Liver (tissue), 9 donors: ENCODE measurements around the gene PCDH1. TPM values are rescaled to one million over a fixed set of nuclear protein-coding genes. Genes with fewer than 3 reads are reported as not detected.

Experiments used
- DNase-seq: peaks from one replicate; pipeline ENCODE4 v3.0.0-alpha.2; 2017; ENCODE audit warnings: low spot score
- H3K27ac ChIP-seq, 2 donors: one replicate each; pipeline ENCODE4 v1.7.0; 2013; ENCODE audit warnings: inconsistent platforms in 2 of 2, low read length in 2 of 2, control low read depth in 1 of 2, low read depth in 1 of 2, mild to moderate bottlenecking in 1 of 2
- H3K27me3 ChIP-seq, 4 donors: one replicate each; pipeline versions ENCODE4 v1.6.1 to v1.7.0; 2013; ENCODE audit warnings: low read length in 3 of 4, inconsistent platforms in 1 of 4, mild to moderate bottlenecking in 1 of 4, moderate library complexity in 1 of 4; ENCODE audit not compliant: control insufficient read depth in 4 of 4, insufficient read depth in 4 of 4
- H3K36me3 ChIP-seq, 4 donors: one replicate each; pipeline versions ENCODE4 v1.6.1 to v1.7.0; 2013; ENCODE audit warnings: low read length in 3 of 4, mild to moderate bottlenecking in 3 of 4, low read depth in 1 of 4, moderate library complexity in 1 of 4; ENCODE audit not compliant: control insufficient read depth in 4 of 4, insufficient read depth in 3 of 4
- H3K4me1 ChIP-seq, 4 donors: one replicate each; pipeline versions ENCODE4 v1.6.1 to v1.7.0; 2013; ENCODE audit warnings: low read length in 3 of 4, mild to moderate bottlenecking in 3 of 4, moderate library complexity in 1 of 4; ENCODE audit not compliant: control insufficient read depth in 4 of 4, insufficient read depth in 4 of 4
- H3K4me3 ChIP-seq, 3 donors: one replicate each; pipeline versions ENCODE4 v1.6.1 to v1.7.0; 2013; ENCODE audit warnings: low read length in 3 of 3, control low read depth in 1 of 3, low read depth in 1 of 3, mild to moderate bottlenecking in 1 of 3
- H3K9ac ChIP-seq, 2 donors: one replicate each; pipeline ENCODE4 v1.7.0; 2013; ENCODE audit warnings: low read length in 2 of 2, mild to moderate bottlenecking in 2 of 2, moderate library complexity in 2 of 2, control low read depth in 1 of 2, low read depth in 1 of 2
- H3K9me3 ChIP-seq, 4 donors: one replicate each; pipeline versions ENCODE4 v1.6.1 to v1.7.0; 2013; ENCODE audit warnings: low read length in 3 of 4; ENCODE audit not compliant: control insufficient read depth in 4 of 4
- ATF3 ChIP-seq: IDR thresholded peaks from 2 replicates; pipeline ENCODE4 v1.6.1; 2016; ENCODE audit warnings: antibody characterized with exemption
- CTCF ChIP-seq: fragments of 150-350 bp; IDR thresholded peaks from 2 replicates; pipeline ENCODE4 v1.5.1; 2017; ENCODE audit warnings: improper control_type of control experiment, low read depth, low read length; ENCODE audit not compliant: missing input control
- EGR1 ChIP-seq, 2 donors: IDR thresholded peaks; 2 replicates each; pipeline ENCODE4 v1.6.1; 2016 to 2018; ENCODE audit warnings: antibody characterized with exemption in 2 of 2, low read depth in 2 of 2
- FOXA1 ChIP-seq: IDR thresholded peaks from 2 replicates; pipeline ENCODE4 v1.6.1; 2016; ENCODE audit warnings: antibody characterized with exemption
- FOXA2 ChIP-seq: IDR thresholded peaks from 2 replicates; pipeline ENCODE4 v1.6.1; 2016; ENCODE audit warnings: antibody characterized with exemption
- GABPA ChIP-seq, 2 donors: IDR thresholded peaks in 1 of 2; conservative IDR thresholded peaks in 1 of 2; 2 replicates each; pipeline ENCODE4 v1.6.1; 2016; ENCODE audit warnings: antibody characterized with exemption in 2 of 2, mild to moderate bottlenecking in 1 of 2, moderate library complexity in 1 of 2
- HNF4A ChIP-seq, 2 donors: conservative IDR thresholded peaks; 2 replicates each; pipeline ENCODE4 v1.6.1; 2016; ENCODE audit warnings: antibody characterized with exemption in 2 of 2, mild to moderate bottlenecking in 2 of 2
- HNF4G ChIP-seq: IDR thresholded peaks from 2 replicates; pipeline ENCODE4 v1.6.1; 2016; ENCODE audit warnings: antibody characterized with exemption
- JUND ChIP-seq, 2 donors: IDR thresholded peaks; 2 replicates each; pipeline ENCODE4 v1.6.1; 2016; ENCODE audit warnings: antibody characterized with exemption in 2 of 2
- MAX ChIP-seq: IDR thresholded peaks from 2 replicates; pipeline ENCODE4 v1.6.1; 2016; ENCODE audit warnings: antibody characterized with exemption
- NR2F2 ChIP-seq: IDR thresholded peaks from 2 replicates; pipeline ENCODE4 v1.6.1; 2016; ENCODE audit warnings: antibody characterized with exemption
- RAD21 ChIP-seq, 2 donors: IDR thresholded peaks; 2 replicates each; pipeline ENCODE4 v1.6.1; 2016; ENCODE audit warnings: antibody characterized with exemption in 2 of 2, mild to moderate bottlenecking in 2 of 2
- REST ChIP-seq: IDR thresholded peaks from 2 replicates; pipeline ENCODE4 v1.6.1; 2016; ENCODE audit warnings: antibody characterized with exemption, mild to moderate bottlenecking
- RXRA ChIP-seq, 2 donors: IDR thresholded peaks; 2 replicates each; pipeline ENCODE4 v1.6.1; 2017 to 2018; ENCODE audit warnings: antibody characterized with exemption in 2 of 2, mild to moderate bottlenecking in 1 of 2
- SP1 ChIP-seq: IDR thresholded peaks from 2 replicates; pipeline ENCODE4 v1.6.1; 2018; ENCODE audit warnings: antibody characterized with exemption, mild to moderate bottlenecking
- TAF1 ChIP-seq: conservative IDR thresholded peaks from 2 replicates; pipeline ENCODE4 v1.6.1; 2016; ENCODE audit warnings: antibody characterized with exemption, mild to moderate bottlenecking
- YY1 ChIP-seq: IDR thresholded peaks from 2 replicates; pipeline ENCODE4 v1.6.1; 2016; ENCODE audit warnings: antibody characterized with exemption, mild to moderate bottlenecking
- ZBTB33 ChIP-seq: IDR thresholded peaks from 2 replicates; pipeline ENCODE4 v1.6.1; 2016; ENCODE audit warnings: antibody characterized with exemption
- WGBS: extraction: QIAGEN DNeasy Blood & Tissue Kit; methylation state at CpG from one replicate; pipeline ENCODE4 v1.1.7; 2013; 5-methylcytosine and 5-hydroxymethylcytosine counted together
- polyA plus RNA-seq, 2 donors: library from polyadenylated mRNA; stranded (reverse) in 1 of 2; unstranded in 1 of 2; fragments of 200-250 nt in 1 of 2; fragments of >200 nt in 1 of 2; fragmentation: Nextera tagmentation in 1 of 2; extraction: Ambion mirVana in 1 of 2; gene quantifications; one replicate each; pipeline versions ENCODE4 v1.2.1 to v1.2.3, GENCODE V29; 2013 to 2015
- total RNA-seq, 2 donors: library from RNA; depleted of rRNA; stranded (reverse); fragments of >200 nt; gene quantifications; one replicate each; pipeline ENCODE4 v1.2.3, GENCODE V29; 2014
- donor health status: healthy.
- donor health status: healthy.
- donor health status: healthy.
- donor health status: healthy.
- donor health status: healthy.

The PCDH1 gene
- total and polyA plus RNA-seq, 4 donors, result 9.3 to 52.8 (median 15.0) TPM

GRCh38 chr5:141869040-141869439 is 9.2 kb downstream of the PCDH1 start:
- DNase-seq, result no peak
- Histone ChIP-seq H3K9ac (no peak overlapping the region), H3K36me3 (peaks cover 0 to 32% (median 15%) of the 10 kb centered on the region in 4 donors), H3K9me3 (no peaks in the 10 kb centered on the region), H3K4me1 (peaks cover 4 to 52% (median 31%) of the 10 kb centered on the region in 4 donors), H3K4me3 (no peak overlapping the region), H3K27me3 (no peaks in the 10 kb centered on the region), H3K27ac (no peak overlapping the region)
- no peak for TF ChIP-seq HNF4G
- TF ChIP-seq JUND (IDR thresholded peaks at IDR 0.05), result no peak
- TF ChIP-seq GABPA (IDR thresholded peaks at IDR 0.05 in 1 of 2, conservative IDR thresholded peaks at IDR 0.05 in 1 of 2), result no peak
- no peak for TF ChIP-seq CTCF
- TF ChIP-seq MAX, result no peak
- TF ChIP-seq RAD21 (IDR thresholded peaks at IDR 0.05), result no peak
- no peak for TF ChIP-seq FOXA1
- no peak for TF ChIP-seq ATF3
- TF ChIP-seq ZBTB33, result no peak
- no peak for TF ChIP-seq FOXA2
- no peak for TF ChIP-seq RXRA (IDR thresholded peaks at IDR 0.05)
- no peak for TF ChIP-seq TAF1
- TF ChIP-seq NR2F2, result no peak
- TF ChIP-seq HNF4A (conservative IDR thresholded peaks at IDR 0.05), result no peak
- no peak for TF ChIP-seq SP1
- TF ChIP-seq REST, result no peak
- no peak for TF ChIP-seq YY1
- TF ChIP-seq EGR1 (IDR thresholded peaks at IDR 0.05; ENCODE audit: low read depth in 2 of 2), result no peak
- 90% methylated on average over 14 of the region's 14 CpGs for WGBS
